ENCODE measurements around the gene CFAP54. TPM values are rescaled to one million over a fixed set of nuclear protein-coding genes. Genes with fewer than 3 reads are reported as not detected.

Gene CFAP54
- total RNA-seq, 4 donors from 2014 or later, result 2.1 to 4.7 (median 3.6) TPM

GRCh38 chr12:96806272-96806671 lies 316.9 kb downstream of the CFAP54 start:
- Histone ChIP-seq H3K36me3 (no peaks in the 10 kb centered on the region), H3K4me3 (no peak overlapping the region), H3K27me3 (no peaks in the 10 kb centered on the region), H3K4me1 (no peaks in the 10 kb centered on the region), H3K27ac (no peak overlapping the region), H3K9me3 (peaks cover 0 to 16% (median 0%) of the 10 kb centered on the region in 3 donors)
- WGBS, 2 donors (ENCODE audit: low coverage in 1 of 2), result 75 to 100% methylated on average over 3 to 4 of the region's 4 CpGs
- TF ChIP-seq CTCF (IDR thresholded peaks at IDR 0.05) (no peak), POLR2A (IDR thresholded peaks at IDR 0.05) (no peak), POLR2AphosphoS5 (IDR thresholded peaks at IDR 0.05) (no peak)
- ATAC-seq, result no peak

- TF ChIP-seq EP300 (IDR thresholded peaks at IDR 0.05) (no peak), POLR2AphosphoS5 (IDR thresholded peaks at IDR 0.05) (no peak), POLR2A (IDR thresholded peaks at IDR 0.05) (no peak), CTCF (IDR thresholded peaks at IDR 0.05) (no peak)
- no peak for ATAC-seq
- Histone ChIP-seq H3K4me1 (no peaks in the 10 kb centered on the region), H3K36me3 (no peaks in the 10 kb centered on the region), H3K27ac (no peak overlapping the region), H3K4me3 (no peak overlapping the region), H3K27me3 (no peaks in the 10 kb centered on the region), H3K9me3 (peaks cover 0 to 16% (median 0%) of the 10 kb centered on the region in 3 donors)
- WGBS, 2 donors (ENCODE audit: low coverage in 1 of 2), result 80 to 83% methylated on average over 1 of the region's 1 CpG
Observed at GRCh38 chr12:96807741-96808140, 318.4 kb downstream of the CFAP54 start.

- TF ChIP-seq EP300 (IDR thresholded peaks at IDR 0.05), result no peak
- no peak for TF ChIP-seq POLR2AphosphoS5 (IDR thresholded peaks at IDR 0.05)
- TF ChIP-seq POLR2A (IDR thresholded peaks at IDR 0.05), result no peak
- TF ChIP-seq CTCF (IDR thresholded peaks at IDR 0.05), result no peak
- H3K4me3 ChIP-seq, result no peak overlapping the region
- peaks cover 0 to 12% (median 0%) of the 10 kb centered on the region in 3 donors for H3K9me3 ChIP-seq
- H3K4me1 ChIP-seq, result no peaks in the 10 kb centered on the region
- WGBS, 2 donors (ENCODE audit: low coverage in 1 of 2), result 51 to 61% methylated on average over 3 of the region's 3 CpGs
- no peaks in the 10 kb centered on the region for H3K36me3 ChIP-seq
- no peaks in the 10 kb centered on the region for H3K27me3 ChIP-seq
- H3K27ac ChIP-seq, result no peak overlapping the region
- ATAC-seq, result no peak
Observed at GRCh38 chr12:96808587-96808986, 319.2 kb downstream of the CFAP54 start.

GRCh38 chr12:96809522-96809921 lies 320.1 kb downstream of the CFAP54 start:
- no peak overlapping the region for H3K4me3 ChIP-seq
- H3K27me3 ChIP-seq, result no peaks in the 10 kb centered on the region
- peaks cover 0 to 2% (median 0%) of the 10 kb centered on the region in 3 donors for H3K9me3 ChIP-seq
- ATAC-seq, result no peak
- no peaks in the 10 kb centered on the region for H3K36me3 ChIP-seq
- TF ChIP-seq CTCF (IDR thresholded peaks at IDR 0.05) (no peak), POLR2A (IDR thresholded peaks at IDR 0.05) (no peak), POLR2AphosphoS5 (IDR thresholded peaks at IDR 0.05) (no peak), EP300 (IDR thresholded peaks at IDR 0.05) (no peak)
- no peak overlapping the region for H3K27ac ChIP-seq
- no peaks in the 10 kb centered on the region for H3K4me1 ChIP-seq

GRCh38 chr12:96810057-96810456 lies 320.7 kb downstream of the CFAP54 start:
- no peak overlapping the region for H3K27ac ChIP-seq
- H3K27me3 ChIP-seq, result no peaks in the 10 kb centered on the region
- H3K36me3 ChIP-seq, result no peaks in the 10 kb centered on the region
- no peak for TF ChIP-seq CTCF (IDR thresholded peaks at IDR 0.05)
- no peaks in the 10 kb centered on the region for H3K4me1 ChIP-seq
- 58 to 88% methylated on average over 2 of the region's 2 CpGs for WGBS, 2 donors (ENCODE audit: low coverage in 1 of 2)
- no peak overlapping the region for H3K4me3 ChIP-seq
- H3K9me3 ChIP-seq, result no peaks in the 10 kb centered on the region
- ATAC-seq, result no peak
